Measurements from ENCODE around the gene ITGB6. TPM values are rescaled to one million over a fixed set of nuclear protein-coding genes. Genes with fewer than 3 reads are reported as not detected.

The ITGB6 gene
- total RNA-seq, 1 donor from 2014 or later = 7.6 TPM

DNA sequence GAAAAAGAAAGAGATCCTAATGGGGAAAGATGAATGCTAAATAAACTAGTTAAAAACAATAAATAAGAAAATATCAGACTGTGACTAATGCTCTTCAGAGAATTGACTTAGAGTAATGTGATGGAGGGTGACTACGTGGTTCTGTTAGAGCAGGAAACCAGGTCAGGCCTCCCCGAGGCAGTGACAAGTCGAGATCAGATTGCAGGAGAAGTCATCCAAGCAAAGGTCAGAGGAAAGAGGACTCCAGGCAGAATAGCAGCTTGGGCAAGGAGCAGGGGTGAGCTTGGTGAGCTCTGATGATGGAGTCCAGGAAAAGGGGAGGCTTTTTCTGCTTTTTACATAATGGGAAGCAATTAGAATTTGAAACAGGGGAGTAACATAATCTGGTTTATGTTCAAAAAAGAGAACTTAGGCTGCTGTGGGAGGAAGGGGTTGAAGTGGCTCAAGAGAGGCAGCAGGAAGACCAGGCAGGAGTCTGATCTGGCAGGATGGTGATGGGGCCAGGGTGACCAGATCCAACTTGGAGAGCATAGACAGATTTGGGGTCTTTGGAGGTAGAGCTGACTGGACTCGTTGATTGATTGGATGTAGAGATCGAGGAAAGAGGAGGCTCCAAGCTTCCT, 27.3 kb upstream of the ITGB6 start:
- no peak for FAIRE-seq

DNA sequence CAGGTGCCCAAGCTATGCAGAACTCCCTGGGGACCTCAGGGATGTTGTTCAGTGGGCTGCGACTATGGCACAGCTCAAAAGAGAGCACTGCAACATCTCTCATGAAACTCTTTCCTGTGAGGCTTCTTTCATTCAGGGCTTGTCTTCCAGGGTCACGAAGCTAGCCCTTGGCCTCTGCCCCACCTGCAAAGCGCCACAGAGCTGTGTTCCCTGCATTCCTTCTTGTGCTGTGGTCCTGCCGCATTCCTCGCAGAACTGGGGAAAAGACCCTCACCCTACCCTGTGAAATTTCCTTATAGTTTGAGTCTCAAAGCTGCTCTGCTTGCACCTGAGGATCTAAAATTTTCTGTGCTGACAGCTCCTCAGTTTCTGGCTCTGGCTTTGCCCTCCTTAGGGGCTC, 26.3 kb upstream of the ITGB6 start:
- Mint-ChIP-seq H3K4me3 (ENCODE audit: unreplicated experiment) (no peak overlapping the region), H3K9me3 (ENCODE audit: unreplicated experiment) (no peaks in the 10 kb centered on the region), H3K27ac (ENCODE audit: unreplicated experiment) (peak overlapping the region; percentile 30), H3K4me1 (ENCODE audit: low read depth, unreplicated experiment) (peaks cover 86% of the 10 kb centered on the region), H3K36me3 (ENCODE audit: low read depth, unreplicated experiment) (peaks cover 5% of the 10 kb centered on the region), H3K27me3 (ENCODE audit: low read depth, unreplicated experiment) (no peaks in the 10 kb centered on the region)
- FAIRE-seq (no peak), DNase-seq (ENCODE audit: low read depth) (no peak)
- Histone ChIP-seq H3K4me1 (ENCODE audit: insufficient read depth, low read length) (peaks cover 77% of the 10 kb centered on the region), H3K27ac (ENCODE audit: low read depth, low read length) (peak overlapping the region; percentile 99), H4K20me1 (ENCODE audit: insufficient read depth, low read length) (no peaks in the 10 kb centered on the region), H3K36me3 (ENCODE audit: insufficient read depth, low read length) (no peaks in the 10 kb centered on the region), H3K79me2 (ENCODE audit: insufficient read depth, low read length) (no peaks in the 10 kb centered on the region), H3K4me3 (ENCODE audit: insufficient read depth, low read depth, low read length) (no peak overlapping the region), H2AFZ (ENCODE audit: low read depth, low read length) (no peak overlapping the region), H3K27me3 (ENCODE audit: insufficient read depth, low read length) (no peaks in the 10 kb centered on the region), H3K9ac (ENCODE audit: low read length) (no peak overlapping the region), H3K4me2 (ENCODE audit: low read length) (no peak overlapping the region), H3K9me3 (ENCODE audit: insufficient read depth, low read depth, low read length) (no peaks in the 10 kb centered on the region)
- no peak for TF ChIP-seq EZH2 (IDR thresholded peaks at IDR 0.05; ENCODE audit: insufficient read depth, low read length)
- TF ChIP-seq, protein P1, sequence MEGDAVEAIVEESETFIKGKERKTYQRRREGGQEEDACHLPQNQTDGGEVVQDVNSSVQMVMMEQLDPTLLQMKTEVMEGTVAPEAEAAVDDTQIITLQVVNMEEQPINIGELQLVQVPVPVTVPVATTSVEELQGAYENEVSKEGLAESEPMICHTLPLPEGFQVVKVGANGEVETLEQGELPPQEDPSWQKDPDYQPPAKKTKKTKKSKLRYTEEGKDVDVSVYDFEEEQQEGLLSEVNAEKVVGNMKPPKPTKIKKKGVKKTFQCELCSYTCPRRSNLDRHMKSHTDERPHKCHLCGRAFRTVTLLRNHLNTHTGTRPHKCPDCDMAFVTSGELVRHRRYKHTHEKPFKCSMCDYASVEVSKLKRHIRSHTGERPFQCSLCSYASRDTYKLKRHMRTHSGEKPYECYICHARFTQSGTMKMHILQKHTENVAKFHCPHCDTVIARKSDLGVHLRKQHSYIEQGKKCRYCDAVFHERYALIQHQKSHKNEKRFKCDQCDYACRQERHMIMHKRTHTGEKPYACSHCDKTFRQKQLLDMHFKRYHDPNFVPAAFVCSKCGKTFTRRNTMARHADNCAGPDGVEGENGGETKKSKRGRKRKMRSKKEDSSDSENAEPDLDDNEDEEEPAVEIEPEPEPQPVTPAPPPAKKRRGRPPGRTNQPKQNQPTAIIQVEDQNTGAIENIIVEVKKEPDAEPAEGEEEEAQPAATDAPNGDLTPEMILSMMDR (IDR thresholded peaks at IDR 0.05; ENCODE audit: insufficient read depth, low read depth, low read length) = no peak

More for the DNA sequence above, 27.3 kb upstream of the ITGB6 start:
- Histone ChIP-seq H3K4me2 (ENCODE audit: low read length) (peak overlapping the region; percentile 71), H4K20me1 (ENCODE audit: insufficient read depth, low read length) (no peaks in the 10 kb centered on the region), H3K27ac (ENCODE audit: low read depth, low read length) (peak overlapping the region; percentile 99), H3K4me1 (ENCODE audit: insufficient read depth, low read length) (peaks cover 70% of the 10 kb centered on the region), H3K9me3 (ENCODE audit: insufficient read depth, low read depth, low read length) (no peaks in the 10 kb centered on the region), H3K4me3 (ENCODE audit: insufficient read depth, low read depth, low read length) (peak overlapping the region; percentile 7), H3K36me3 (ENCODE audit: insufficient read depth, low read length) (no peaks in the 10 kb centered on the region), H2AFZ (ENCODE audit: low read depth, low read length) (no peak overlapping the region), H3K9ac (ENCODE audit: low read length) (peak overlapping the region; percentile 85), H3K79me2 (ENCODE audit: insufficient read depth, low read length) (no peaks in the 10 kb centered on the region), H3K27me3 (ENCODE audit: insufficient read depth, low read length) (no peaks in the 10 kb centered on the region)
- peak overlapping the region; percentile 23 for H3K4me3 Mint-ChIP-seq (ENCODE audit: unreplicated experiment)
- no peaks in the 10 kb centered on the region for H3K9me3 Mint-ChIP-seq (ENCODE audit: unreplicated experiment)
- TF ChIP-seq, protein P1 (IDR thresholded peaks at IDR 0.05; ENCODE audit: insufficient read depth, low read depth, low read length) = no peak
- TF ChIP-seq EZH2 (IDR thresholded peaks at IDR 0.05; ENCODE audit: insufficient read depth, low read length) = no peak
- peak; percentile 75 for DNase-seq (ENCODE audit: low read depth)
- H3K27ac Mint-ChIP-seq (ENCODE audit: unreplicated experiment) = peak overlapping the region; percentile 96
- peaks cover 5% of the 10 kb centered on the region for H3K36me3 Mint-ChIP-seq (ENCODE audit: low read depth, unreplicated experiment)
- H3K4me1 Mint-ChIP-seq (ENCODE audit: low read depth, unreplicated experiment) = peaks cover 78% of the 10 kb centered on the region
- no peaks in the 10 kb centered on the region for H3K27me3 Mint-ChIP-seq (ENCODE audit: low read depth, unreplicated experiment)

DNA sequence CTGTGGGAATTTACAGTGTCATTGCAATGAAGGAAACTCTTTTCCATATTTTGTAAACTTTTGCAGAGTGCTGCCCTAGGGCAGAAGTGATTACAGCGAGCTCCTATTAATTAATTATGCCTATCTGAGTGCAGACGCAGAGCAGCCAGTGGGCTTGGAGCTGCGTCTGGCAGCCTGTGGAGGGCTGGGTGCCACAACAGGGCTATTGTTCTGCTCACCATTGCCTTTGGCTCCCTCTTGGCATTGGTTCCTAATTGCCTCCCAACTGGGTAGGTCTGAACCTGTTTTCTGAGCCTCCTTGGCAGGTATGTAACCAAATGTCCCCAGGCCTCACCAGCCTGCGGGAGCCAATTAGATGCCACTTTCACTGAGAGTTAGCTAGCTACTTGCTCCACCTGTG, 25.6 kb upstream of the ITGB6 start:
- Histone ChIP-seq H3K79me2 (ENCODE audit: insufficient read depth, low read length) (no peaks in the 10 kb centered on the region), H3K4me1 (ENCODE audit: insufficient read depth, low read length) (peaks cover 77% of the 10 kb centered on the region), H3K36me3 (ENCODE audit: insufficient read depth, low read length) (no peaks in the 10 kb centered on the region), H3K9me3 (ENCODE audit: insufficient read depth, low read depth, low read length) (no peaks in the 10 kb centered on the region), H3K9ac (ENCODE audit: low read length) (no peak overlapping the region), H3K4me2 (ENCODE audit: low read length) (no peak overlapping the region), H3K27me3 (ENCODE audit: insufficient read depth, low read length) (no peaks in the 10 kb centered on the region), H3K27ac (ENCODE audit: low read depth, low read length) (peak overlapping the region; percentile 92), H4K20me1 (ENCODE audit: insufficient read depth, low read length) (no peaks in the 10 kb centered on the region), H3K4me3 (ENCODE audit: insufficient read depth, low read depth, low read length) (no peak overlapping the region), H2AFZ (ENCODE audit: low read depth, low read length) (no peak overlapping the region)
- H3K4me3 Mint-ChIP-seq (ENCODE audit: unreplicated experiment) = no peak overlapping the region
- no peak for DNase-seq (ENCODE audit: low read depth)
- no peak for FAIRE-seq
- peaks cover 93% of the 10 kb centered on the region for H3K4me1 Mint-ChIP-seq (ENCODE audit: low read depth, unreplicated experiment)
- H3K27me3 Mint-ChIP-seq (ENCODE audit: low read depth, unreplicated experiment) = no peaks in the 10 kb centered on the region
- peak overlapping the region; percentile 67 for H3K27ac Mint-ChIP-seq (ENCODE audit: unreplicated experiment)
- no peaks in the 10 kb centered on the region for H3K9me3 Mint-ChIP-seq (ENCODE audit: unreplicated experiment)
- no peak for TF ChIP-seq EZH2 (IDR thresholded peaks at IDR 0.05; ENCODE audit: insufficient read depth, low read length)
- TF ChIP-seq, protein P1 (IDR thresholded peaks at IDR 0.05; ENCODE audit: insufficient read depth, low read depth, low read length) = no peak
- peaks cover 5% of the 10 kb centered on the region for H3K36me3 Mint-ChIP-seq (ENCODE audit: low read depth, unreplicated experiment)

All from astrocyte (in vitro differentiated cells and primary cell).